BLaER1 treated with 17β-estradiol and CSF1 and Interleukin-3, amounts not matched to agents 10 nM and 100 nM (cell line): ENCODE results near the gene RNASEH2B.

Experiments
- H3K27ac ChIP-seq, 11 experiments: shearing (Covaris generic); formaldehyde crosslinking; 2 replicates each; pipeline ENCODE4 v1.8.1; 2022
- H3K27me3 ChIP-seq, 11 experiments: shearing (Covaris generic); formaldehyde crosslinking; 2 replicates each; pipeline ENCODE4 v1.8.1; 2022
- H3K36me3 ChIP-seq, 11 experiments: shearing (Covaris generic); formaldehyde crosslinking; 2 replicates each; pipeline ENCODE4 v1.8.1; 2022
- H3K4me1 ChIP-seq, 10 experiments: shearing (Covaris generic); formaldehyde crosslinking; 2 replicates each; pipeline ENCODE4 v1.8.1; 2022
- H3K4me2 ChIP-seq, 11 experiments: shearing (Covaris generic); formaldehyde crosslinking; 2 replicates each; pipeline ENCODE4 v1.8.1; 2022
- H3K4me3 ChIP-seq, 10 experiments: shearing (Covaris generic); formaldehyde crosslinking; 2 replicates each; pipeline ENCODE4 v1.8.1; 2022
- H3K9ac ChIP-seq, 11 experiments: shearing (Covaris generic); formaldehyde crosslinking; 2 replicates each; pipeline ENCODE4 v1.8.1; 2022
- H3K9me3 ChIP-seq, 11 experiments: shearing (Covaris generic); formaldehyde crosslinking; replicated peaks in 1 of 11; 2 replicates each; pipeline ENCODE4 v1.8.1; 2022
- H4K20me1 ChIP-seq, 11 experiments: shearing (Covaris generic); formaldehyde crosslinking; 2 replicates each; pipeline ENCODE4 v1.8.1; 2022
- Cebpa-rat ChIP-seq, 11 experiments: shearing (Covaris generic); IDR thresholded peaks; 2 replicates each; pipeline ENCODE4 v1.8.1; 2022

RNASEH2B gene

GRCh38 chr13:50917572-50917971, 8.0 kb downstream of the RNASEH2B start:
- Histone ChIP-seq H3K36me3 (peaks cover 15 to 53% (median 47%) of the 10 kb centered on the region in 11 experiments; a peak in 21 of 22 replicates), H3K9me3 (peaks cover 19 to 51% (median 43%) of the 10 kb centered on the region in 11 experiments), H3K9ac (peak overlapping the region in 10 of 11 experiments; percentile 62 to 76 (median 72); a peak in 17 of 22 replicates), H3K4me2 (peak overlapping the region; percentile 73 to 97 (median 87)), H3K27ac (peak overlapping the region; percentile 75 to 99 (median 89)), H4K20me1 (peaks cover 0 to 2% (median 0%) of the 10 kb centered on the region in 11 experiments; a peak in 1 of 22 replicates), H3K27me3 (no peaks in the 10 kb centered on the region), H3K4me3 (peak overlapping the region in 4 of 10 experiments; percentile 6 to 48 (median 28); a peak in 1 of 20 replicates), H3K4me1 (peaks cover 52 to 94% (median 66%) of the 10 kb centered on the region in 10 experiments)
- TF ChIP-seq Cebpa-rat (IDR thresholded peaks at IDR 0.05) = no peak

DNA sequence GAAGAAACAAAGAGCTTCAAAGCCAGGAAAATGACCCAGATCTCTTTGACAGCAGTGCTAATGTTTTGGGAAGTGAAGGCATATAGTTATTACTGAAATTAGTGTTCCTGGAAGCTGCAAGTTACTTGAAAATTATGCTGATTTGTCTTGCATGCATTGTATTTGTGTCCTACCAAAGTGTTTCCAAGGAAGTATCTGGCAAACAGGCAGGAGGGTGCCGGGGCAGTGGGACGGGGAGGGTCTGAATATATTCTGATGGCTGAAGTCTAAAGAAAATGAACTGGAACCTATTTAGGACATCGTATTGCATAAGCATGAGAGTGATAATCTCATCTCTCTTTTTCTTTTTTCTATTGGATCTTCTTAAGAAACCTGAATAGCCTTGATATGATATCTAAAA, 9.0 kb downstream of the RNASEH2B start:
- H3K9ac ChIP-seq = no peak overlapping the region
- no peaks in the 10 kb centered on the region for H3K27me3 ChIP-seq
- peaks cover 29 to 61% (median 53%) of the 10 kb centered on the region in 11 experiments for H3K9me3 ChIP-seq
- peak overlapping the region in 6 of 11 experiments; percentile 5 to 93 (median 32); a peak in 9 of 22 replicates for H3K4me2 ChIP-seq
- no peaks in the 10 kb centered on the region for H4K20me1 ChIP-seq
- peaks cover 19 to 63% (median 57%) of the 10 kb centered on the region in 11 experiments; a peak in 21 of 22 replicates for H3K36me3 ChIP-seq
- no peak for TF ChIP-seq Cebpa-rat (IDR thresholded peaks at IDR 0.05)
- peak overlapping the region in 8 of 11 experiments; percentile 2 to 99 (median 38); a peak in 11 of 22 replicates for H3K27ac ChIP-seq
- peak overlapping the region in 1 of 10 experiments; percentile 10; a peak in 1 of 20 replicates for H3K4me3 ChIP-seq
- H3K4me1 ChIP-seq = peaks cover 42 to 84% (median 56%) of the 10 kb centered on the region in 10 experiments

- Histone ChIP-seq H3K9ac (0 out of 22 replicates have a peak overlapping the region, but pooled peaks of 1 of the 11 experiments have one; percentile 25), H3K4me1 (peaks cover 35 to 76% (median 49%) of the 10 kb centered on the region in 10 experiments), H3K4me3 (no peak overlapping the region), H3K4me2 (peak overlapping the region in 7 of 11 experiments; percentile 5 to 93 (median 32); a peak in 12 of 22 replicates), H3K27me3 (no peaks in the 10 kb centered on the region), H3K9me3 (peaks cover 36 to 68% (median 60%) of the 10 kb centered on the region in 11 experiments), H3K27ac (peak overlapping the region in 8 of 11 experiments; percentile 2 to 99 (median 38); a peak in 11 of 22 replicates), H4K20me1 (no peaks in the 10 kb centered on the region), H3K36me3 (peaks cover 20 to 70% (median 64%) of the 10 kb centered on the region in 11 experiments; a peak in 21 of 22 replicates)
- TF ChIP-seq Cebpa-rat (IDR thresholded peaks at IDR 0.05) = no peak
These were observed 9.7 kb downstream of the RNASEH2B start for GRCh38 chr13:50919277-50919676.

GRCh38 chr13:50921706-50922105, 12.1 kb downstream of the RNASEH2B start:
- TF ChIP-seq Cebpa-rat (IDR thresholded peaks at IDR 0.05) = no peak
- Histone ChIP-seq H3K4me1 (peaks cover 11 to 52% (median 26%) of the 10 kb centered on the region in 10 experiments), H3K4me2 (no peak overlapping the region), H3K36me3 (peaks cover 25 to 90% (median 85%) of the 10 kb centered on the region in 11 experiments), H4K20me1 (no peaks in the 10 kb centered on the region), H3K9me3 (peaks cover 55 to 89% (median 81%) of the 10 kb centered on the region in 11 experiments), H3K27me3 (no peaks in the 10 kb centered on the region), H3K27ac (no peak overlapping the region), H3K9ac (no peak overlapping the region), H3K4me3 (peak overlapping the region in 7 of 10 experiments; percentile 1 to 21 (median 16); a peak in 6 of 20 replicates)

GRCh38 chr13:50923272-50923671, 13.7 kb downstream of the RNASEH2B start:
- no peak for TF ChIP-seq Cebpa-rat (IDR thresholded peaks at IDR 0.05)
- Histone ChIP-seq H3K27me3 (no peaks in the 10 kb centered on the region), H3K9me3 (peaks cover 55 to 84% (median 81%) of the 10 kb centered on the region in 11 experiments), H3K36me3 (peaks cover 25 to 96% (median 84%) of the 10 kb centered on the region in 11 experiments), H3K9ac (no peak overlapping the region), H3K4me3 (peak overlapping the region in 1 of 10 experiments; percentile 21; a peak in 1 of 20 replicates), H3K4me1 (peaks cover 4 to 52% (median 17%) of the 10 kb centered on the region in 10 experiments; a peak in 17 of 20 replicates), H4K20me1 (peaks cover 0 to 8% (median 0%) of the 10 kb centered on the region in 11 experiments; a peak in 1 of 22 replicates), H3K27ac (no peak overlapping the region), H3K4me2 (no peak overlapping the region)

DNA sequence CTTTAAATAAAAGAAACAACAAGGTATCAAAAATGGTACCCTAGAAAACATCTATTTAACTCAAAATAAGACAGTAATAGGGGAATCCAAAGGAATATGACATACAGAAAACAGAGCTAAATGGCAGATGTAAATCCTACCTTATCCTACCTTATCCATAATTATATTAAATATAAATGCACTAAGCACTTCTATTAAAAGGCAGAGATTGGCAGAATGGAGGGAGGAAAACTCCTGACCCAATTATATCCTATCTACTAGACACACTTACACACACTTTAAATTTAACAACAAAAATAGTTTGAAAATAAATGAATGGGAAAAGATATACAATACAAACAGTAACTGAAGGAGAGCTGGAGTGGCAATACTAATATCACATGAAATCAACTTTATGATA, 14.4 kb downstream of the RNASEH2B start:
- H3K4me1 ChIP-seq = peaks cover 8 to 52% (median 17%) of the 10 kb centered on the region in 10 experiments; a peak in 18 of 20 replicates
- peaks cover 0 to 8% (median 0%) of the 10 kb centered on the region in 11 experiments; a peak in 2 of 22 replicates for H4K20me1 ChIP-seq
- H3K27ac ChIP-seq = no peak overlapping the region
- H3K27me3 ChIP-seq = no peaks in the 10 kb centered on the region
- H3K4me3 ChIP-seq = peak overlapping the region in 3 of 10 experiments; percentile 13 to 34 (median 21); a peak in 2 of 20 replicates
- no peak for TF ChIP-seq Cebpa-rat (IDR thresholded peaks at IDR 0.05)
- H3K9me3 ChIP-seq = peaks cover 55 to 77% (median 73%) of the 10 kb centered on the region in 11 experiments
- no peak overlapping the region for H3K9ac ChIP-seq
- peaks cover 25 to 96% (median 82%) of the 10 kb centered on the region in 11 experiments for H3K36me3 ChIP-seq
- no peak overlapping the region for H3K4me2 ChIP-seq

DNA sequence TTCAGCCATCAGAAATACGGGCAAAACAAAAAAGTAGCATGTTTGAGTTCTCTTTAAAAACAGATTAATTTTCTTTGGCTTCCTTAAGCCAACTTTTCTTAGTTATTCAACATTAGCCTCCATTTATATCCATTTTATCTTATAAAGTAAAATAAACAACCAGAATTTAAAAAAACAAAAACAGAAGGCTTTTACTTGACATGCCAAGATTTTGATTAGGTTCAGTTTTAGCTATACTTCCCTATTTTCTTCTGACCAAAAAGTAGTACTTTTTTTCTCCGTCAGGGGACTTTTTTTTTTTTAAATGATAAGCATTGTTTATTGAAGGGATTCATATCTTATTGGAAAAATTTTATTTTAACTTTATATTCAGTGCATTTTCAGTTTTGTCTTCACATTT, 18.1 kb downstream of the RNASEH2B start:
- Histone ChIP-seq H3K4me2 (peak overlapping the region in 3 of 11 experiments; percentile 6 to 71 (median 44); a peak in 3 of 22 replicates), H4K20me1 (peaks cover 0 to 8% (median 0%) of the 10 kb centered on the region in 11 experiments; a peak in 2 of 22 replicates), H3K36me3 (peaks cover 40 to 96% (median 83%) of the 10 kb centered on the region in 11 experiments), H3K27me3 (no peaks in the 10 kb centered on the region), H3K9me3 (peaks cover 34 to 45% (median 37%) of the 10 kb centered on the region in 11 experiments), H3K4me3 (no peak overlapping the region), H3K4me1 (peaks cover 4 to 35% (median 13%) of the 10 kb centered on the region in 10 experiments; a peak in 15 of 20 replicates), H3K9ac (no peak overlapping the region; a peak in 1 of 22 replicates), H3K27ac (peak overlapping the region in 1 of 11 experiments; percentile 58; a peak in 1 of 22 replicates)
- TF ChIP-seq Cebpa-rat (IDR thresholded peaks at IDR 0.05) = no peak

GRCh38 chr13:50928102-50928501, 18.5 kb downstream of the RNASEH2B start:
- Histone ChIP-seq H3K27ac (peak overlapping the region in 2 of 11 experiments; percentile 53 to 58; a peak in 3 of 22 replicates), H3K27me3 (no peaks in the 10 kb centered on the region), H3K4me3 (no peak overlapping the region), H3K4me1 (peaks cover 4 to 35% (median 13%) of the 10 kb centered on the region in 10 experiments; a peak in 15 of 20 replicates), H3K9ac (peak overlapping the region in 1 of 11 experiments; percentile 25; a peak in 1 of 22 replicates), H3K9me3 (peaks cover 30 to 45% (median 35%) of the 10 kb centered on the region in 11 experiments), H4K20me1 (peaks cover 0 to 8% (median 0%) of the 10 kb centered on the region in 11 experiments; a peak in 2 of 22 replicates), H3K4me2 (peak overlapping the region in 6 of 11 experiments; percentile 4 to 71 (median 21); a peak in 7 of 22 replicates), H3K36me3 (peaks cover 44 to 96% (median 83%) of the 10 kb centered on the region in 11 experiments)
- no peak for TF ChIP-seq Cebpa-rat (IDR thresholded peaks at IDR 0.05)
